Activated naive CD8-positive, alpha-beta T cell treated with anti-CD3 and anti-CD28 coated beads for 36 hours (primary cell): Measurements from ENCODE around the gene GRAMD1B. TPM values are rescaled to one million over a fixed set of nuclear protein-coding genes. Genes with fewer than 3 reads are reported as not detected.

Experiments used
- DNase-seq: peaks from one replicate; pipeline ENCODE4 v3.0.0; 2021
- H3K27ac Mint-ChIP-seq: one replicate; pipeline ENCODE4 v1.8.0; 2022; ENCODE audit warnings: mild to moderate bottlenecking, moderate library complexity, mixed read lengths
- H3K27me3 Mint-ChIP-seq: one replicate; pipeline ENCODE4 v1.8.0; 2022; ENCODE audit warnings: mild to moderate bottlenecking, mixed read lengths
- H3K36me3 Mint-ChIP-seq: one replicate; pipeline ENCODE4 v1.8.0; 2021; ENCODE audit warnings: mild to moderate bottlenecking, mixed read lengths
- H3K4me1 Mint-ChIP-seq: one replicate; pipeline ENCODE4 v1.8.0; 2021; ENCODE audit warnings: mixed read lengths
- H3K4me3 Mint-ChIP-seq: one replicate; pipeline ENCODE4 v1.8.0; 2022; ENCODE audit warnings: mild to moderate bottlenecking, moderate library complexity, mixed read lengths
- H3K9me3 Mint-ChIP-seq: one replicate; pipeline ENCODE4 v1.8.0; 2022; ENCODE audit warnings: mixed read lengths
- total RNA-seq, 2 experiments: library from RNA; stranded (reverse); gene quantifications; one replicate each; pipeline ENCODE4 v1.2.3, GENCODE V29; 2021

Gene GRAMD1B
- total RNA-seq, 2 experiments from 2014 or later, result 20.3 to 20.6 TPM

DNA sequence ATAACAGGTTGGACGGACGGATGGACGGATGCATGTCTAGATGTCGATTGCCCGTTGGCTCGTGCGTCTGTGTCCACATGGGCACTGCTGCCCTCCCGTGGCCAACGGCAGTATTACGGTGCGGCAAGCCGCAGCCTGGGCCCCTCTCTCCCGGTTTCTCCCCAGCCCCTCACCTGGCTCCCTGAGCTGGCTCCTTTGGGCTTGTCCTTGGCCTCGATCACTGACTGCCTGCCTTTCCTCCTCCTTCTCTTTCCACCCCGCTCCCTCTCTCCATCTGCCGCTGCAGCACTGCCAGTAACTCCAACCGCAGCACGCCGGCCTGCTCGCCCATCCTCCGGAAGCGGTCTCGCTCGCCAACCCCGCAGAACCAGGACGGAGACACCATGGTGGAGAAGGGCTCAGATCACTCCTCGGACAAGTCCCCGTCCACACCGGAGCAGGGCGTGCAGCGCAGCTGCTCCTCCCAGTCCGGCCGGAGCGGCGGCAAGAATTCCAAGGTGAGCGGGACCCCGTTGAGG, 147.1 kb downstream of the GRAMD1B start:
- Mint-ChIP-seq H3K27ac (no peak overlapping the region), H3K27me3 (no peaks in the 10 kb centered on the region), H3K36me3 (no peaks in the 10 kb centered on the region), H3K4me3 (peak overlapping the region; percentile 23), H3K4me1 (peaks cover 9% of the 10 kb centered on the region), H3K9me3 (no peaks in the 10 kb centered on the region)
- DNase-seq, result peak; percentile 64

DNA sequence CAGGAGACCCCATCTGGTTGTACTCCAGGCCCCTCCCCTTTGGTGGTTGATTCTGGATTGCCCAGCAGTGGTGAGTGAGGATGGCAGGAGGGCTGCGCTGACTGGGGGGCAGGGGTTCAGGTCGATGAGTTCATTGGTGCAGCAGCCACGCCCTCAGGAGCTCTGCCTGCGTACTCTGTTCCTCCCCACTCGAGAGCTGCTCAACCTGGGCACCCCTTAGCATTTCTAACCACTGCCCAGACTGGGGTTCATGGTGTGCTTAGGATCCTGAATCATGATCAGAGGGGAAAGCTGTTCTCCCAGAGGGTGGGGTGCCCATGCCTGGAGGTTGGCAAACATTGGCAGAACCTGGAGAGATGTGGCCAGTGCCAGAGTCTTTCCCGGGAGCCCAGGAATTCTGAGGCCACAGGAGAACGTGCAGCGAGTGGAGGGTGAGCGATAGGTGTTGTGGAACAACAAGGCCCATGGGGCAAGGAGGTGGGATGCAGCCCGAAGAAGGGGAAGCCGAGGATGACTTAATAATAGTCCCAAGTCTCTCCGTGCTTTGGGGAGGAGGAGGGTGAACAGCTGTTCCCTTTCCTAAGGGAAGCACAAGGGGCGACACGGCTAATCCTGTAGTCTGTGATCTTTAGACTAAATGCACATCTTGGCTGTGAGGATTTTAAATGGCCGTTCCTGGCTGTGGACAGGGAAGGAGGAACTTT, 148.9 kb downstream of the GRAMD1B start:
- no peak overlapping the region for H3K4me3 Mint-ChIP-seq
- no peak for DNase-seq
- H3K36me3 Mint-ChIP-seq, result no peaks in the 10 kb centered on the region
- peaks cover 9% of the 10 kb centered on the region for H3K4me1 Mint-ChIP-seq
- no peaks in the 10 kb centered on the region for H3K9me3 Mint-ChIP-seq
- H3K27me3 Mint-ChIP-seq, result no peaks in the 10 kb centered on the region
- H3K27ac Mint-ChIP-seq, result no peak overlapping the region

DNA sequence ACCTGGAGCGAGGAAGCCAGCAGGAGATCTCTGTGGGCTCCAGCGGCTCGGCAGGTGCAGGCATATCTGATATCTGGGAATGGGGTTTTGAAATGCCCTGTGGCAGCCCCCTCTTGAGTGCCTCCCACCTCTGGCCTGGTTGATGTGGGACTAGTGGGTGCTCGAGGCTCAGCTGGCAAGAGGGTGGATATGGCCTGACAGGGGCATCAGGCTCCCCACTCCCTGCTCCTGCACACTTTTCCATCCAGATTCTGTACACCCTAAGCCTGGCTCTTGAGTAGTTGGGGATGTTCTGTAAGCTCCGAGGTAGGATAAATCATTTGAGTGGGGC, 149.4 kb downstream of the GRAMD1B start:
- no peak for DNase-seq
- no peak overlapping the region for H3K4me3 Mint-ChIP-seq
- H3K36me3 Mint-ChIP-seq, result no peaks in the 10 kb centered on the region
- no peaks in the 10 kb centered on the region for H3K9me3 Mint-ChIP-seq
- no peak overlapping the region for H3K27ac Mint-ChIP-seq
- H3K27me3 Mint-ChIP-seq, result no peaks in the 10 kb centered on the region
- peaks cover 9% of the 10 kb centered on the region for H3K4me1 Mint-ChIP-seq

DNA sequence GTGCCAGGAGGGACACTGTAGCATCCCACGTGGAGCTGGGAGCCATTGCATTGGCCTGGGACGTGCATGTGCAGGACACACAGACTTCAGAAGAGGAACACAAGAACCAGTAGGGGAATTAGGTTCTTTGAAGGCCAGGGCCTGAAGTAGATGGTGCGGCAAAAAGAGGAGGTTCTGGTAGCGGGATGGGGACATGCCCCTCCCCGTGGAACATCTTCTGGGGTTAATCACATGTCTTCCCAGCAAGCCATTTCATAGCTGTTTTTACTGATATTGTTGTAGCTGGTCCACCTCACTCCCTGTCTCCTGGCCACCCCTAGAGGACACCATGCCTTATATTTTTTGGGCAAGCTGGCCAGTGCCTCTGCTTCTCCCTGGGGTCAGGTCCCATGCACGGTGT, 150.1 kb downstream of the GRAMD1B start:
- H3K4me3 Mint-ChIP-seq, result no peak overlapping the region
- no peak overlapping the region for H3K27ac Mint-ChIP-seq
- peaks cover 9% of the 10 kb centered on the region for H3K4me1 Mint-ChIP-seq
- no peaks in the 10 kb centered on the region for H3K9me3 Mint-ChIP-seq
- no peak for DNase-seq
- H3K27me3 Mint-ChIP-seq, result no peaks in the 10 kb centered on the region
- no peaks in the 10 kb centered on the region for H3K36me3 Mint-ChIP-seq

- Mint-ChIP-seq H3K4me3 (no peak overlapping the region), H3K27ac (no peak overlapping the region), H3K9me3 (no peaks in the 10 kb centered on the region), H3K36me3 (no peaks in the 10 kb centered on the region), H3K27me3 (no peaks in the 10 kb centered on the region), H3K4me1 (peaks cover 9% of the 10 kb centered on the region)
- peak; percentile 73 for DNase-seq
Measured at GRCh38 chr11:123580557-123581275, 150.6 kb downstream of the GRAMD1B start.

DNA sequence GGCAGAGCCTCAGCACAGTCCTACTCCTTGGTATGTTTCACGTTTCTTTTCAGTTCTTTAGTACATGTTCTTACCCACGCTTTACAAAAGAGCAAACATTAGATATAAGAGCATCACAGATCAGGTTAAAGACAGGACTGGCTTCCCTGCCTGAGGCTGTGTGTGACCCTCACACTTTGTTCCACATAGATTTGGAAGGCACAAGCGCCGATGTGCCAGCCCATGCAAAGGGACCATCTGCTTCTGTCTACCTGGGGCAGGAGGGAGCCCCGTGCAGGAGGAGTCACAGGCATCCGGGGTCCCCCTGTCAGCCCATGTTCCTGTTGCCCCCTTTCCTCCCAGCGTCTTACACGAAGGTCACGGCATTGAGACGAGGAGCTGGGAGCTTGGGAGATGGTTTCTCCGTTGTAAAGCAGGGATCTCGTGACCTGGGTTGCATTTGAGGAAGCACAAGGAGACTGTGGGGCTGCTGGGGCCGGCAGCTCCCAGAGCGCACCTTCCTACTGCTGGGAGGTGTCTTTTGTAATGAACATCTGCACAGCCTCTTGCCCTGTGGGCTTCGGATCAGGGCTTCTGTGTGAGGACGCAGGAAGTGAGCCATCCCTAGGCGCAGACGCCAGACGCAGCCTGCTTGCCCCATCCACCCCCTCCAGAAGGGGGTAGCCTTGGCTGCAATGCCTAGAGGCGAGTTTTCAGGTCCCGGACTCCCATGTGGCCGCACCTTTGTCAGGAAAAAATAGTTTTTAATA, 151.8 kb downstream of the GRAMD1B start:
- no peaks in the 10 kb centered on the region for H3K9me3 Mint-ChIP-seq
- no peak overlapping the region for H3K27ac Mint-ChIP-seq
- H3K4me1 Mint-ChIP-seq, result peaks cover 5% of the 10 kb centered on the region
- H3K4me3 Mint-ChIP-seq, result no peak overlapping the region
- no peaks in the 10 kb centered on the region for H3K36me3 Mint-ChIP-seq
- no peak for DNase-seq
- H3K27me3 Mint-ChIP-seq, result no peaks in the 10 kb centered on the region

- H3K27ac Mint-ChIP-seq, result no peak overlapping the region
- DNase-seq, result no peak
- no peaks in the 10 kb centered on the region for H3K27me3 Mint-ChIP-seq
- no peaks in the 10 kb centered on the region for H3K36me3 Mint-ChIP-seq
- no peak overlapping the region for H3K4me3 Mint-ChIP-seq
- peaks cover 5% of the 10 kb centered on the region for H3K4me1 Mint-ChIP-seq
- no peaks in the 10 kb centered on the region for H3K9me3 Mint-ChIP-seq
Measured at GRCh38 chr11:123582992-123583504, 153.0 kb downstream of the GRAMD1B start.

- no peak for DNase-seq
- Mint-ChIP-seq H3K4me3 (no peak overlapping the region), H3K9me3 (no peaks in the 10 kb centered on the region), H3K4me1 (peaks cover 5% of the 10 kb centered on the region), H3K27me3 (no peaks in the 10 kb centered on the region), H3K27ac (no peak overlapping the region), H3K36me3 (no peaks in the 10 kb centered on the region)
Measured at GRCh38 chr11:123584186-123584585, 154.1 kb downstream of the GRAMD1B start.

- peaks cover 5% of the 10 kb centered on the region for H3K4me1 Mint-ChIP-seq
- no peaks in the 10 kb centered on the region for H3K36me3 Mint-ChIP-seq
- H3K27me3 Mint-ChIP-seq, result no peaks in the 10 kb centered on the region
- no peak overlapping the region for H3K27ac Mint-ChIP-seq
- no peak overlapping the region for H3K4me3 Mint-ChIP-seq
- no peaks in the 10 kb centered on the region for H3K9me3 Mint-ChIP-seq
- no peak for DNase-seq
Measured at GRCh38 chr11:123584737-123585136, 154.7 kb downstream of the GRAMD1B start.

DNA sequence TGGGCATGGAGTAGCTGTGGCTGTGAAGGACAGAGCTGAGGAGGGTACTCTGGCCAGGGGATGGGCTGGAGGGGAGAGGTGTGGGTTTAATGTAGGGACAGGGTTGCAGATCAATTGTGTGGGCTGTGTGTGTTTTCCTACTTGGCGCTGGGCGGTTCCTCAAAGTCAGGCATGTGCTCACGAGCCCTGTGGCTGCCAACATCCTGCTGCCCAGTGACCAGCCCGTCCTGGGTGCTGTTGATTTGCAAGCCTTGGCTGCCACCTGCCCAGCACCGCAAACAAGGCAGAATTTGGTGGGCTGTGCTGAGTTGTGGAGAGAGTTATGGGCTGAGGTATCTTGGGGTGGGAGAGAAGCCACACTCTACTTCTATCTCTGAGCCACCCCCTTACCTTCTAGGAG, 155.1 kb downstream of the GRAMD1B start:
- no peak overlapping the region for H3K4me3 Mint-ChIP-seq
- H3K27ac Mint-ChIP-seq, result no peak overlapping the region
- H3K9me3 Mint-ChIP-seq, result no peaks in the 10 kb centered on the region
- H3K27me3 Mint-ChIP-seq, result no peaks in the 10 kb centered on the region
- no peaks in the 10 kb centered on the region for H3K36me3 Mint-ChIP-seq
- no peak for DNase-seq
- H3K4me1 Mint-ChIP-seq, result peaks cover 5% of the 10 kb centered on the region

- Mint-ChIP-seq H3K9me3 (no peaks in the 10 kb centered on the region), H3K4me3 (no peak overlapping the region), H3K27ac (no peak overlapping the region), H3K4me1 (peaks cover 1% of the 10 kb centered on the region), H3K27me3 (no peaks in the 10 kb centered on the region), H3K36me3 (no peaks in the 10 kb centered on the region)
- no peak for DNase-seq
Measured at GRCh38 chr11:123585706-123586105, 155.6 kb downstream of the GRAMD1B start.

DNA sequence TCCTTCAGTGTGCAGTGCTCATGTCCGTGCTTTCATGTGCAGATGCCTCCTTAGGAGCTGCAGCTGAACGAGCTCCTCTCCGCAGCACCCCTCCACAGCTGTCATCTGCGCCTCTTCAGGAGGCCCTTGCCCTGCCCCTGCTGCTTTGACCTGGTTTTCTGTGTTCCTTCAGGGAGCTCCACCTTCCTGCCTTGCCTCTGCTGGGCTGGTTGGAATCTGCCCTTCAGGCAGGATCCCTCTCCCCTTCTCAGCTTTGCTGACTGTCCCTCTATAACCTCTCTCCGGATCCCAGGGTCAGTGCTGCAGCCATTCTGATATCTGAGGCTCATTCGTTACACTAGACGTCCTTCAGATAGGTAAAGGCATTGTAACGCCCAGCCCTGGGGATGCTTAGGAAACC, 156.5 kb downstream of the GRAMD1B start:
- Mint-ChIP-seq H3K36me3 (no peaks in the 10 kb centered on the region), H3K27ac (peak overlapping the region; percentile 19), H3K27me3 (no peaks in the 10 kb centered on the region), H3K9me3 (no peaks in the 10 kb centered on the region), H3K4me3 (no peak overlapping the region), H3K4me1 (no peaks in the 10 kb centered on the region)
- DNase-seq, result no peak

DNA sequence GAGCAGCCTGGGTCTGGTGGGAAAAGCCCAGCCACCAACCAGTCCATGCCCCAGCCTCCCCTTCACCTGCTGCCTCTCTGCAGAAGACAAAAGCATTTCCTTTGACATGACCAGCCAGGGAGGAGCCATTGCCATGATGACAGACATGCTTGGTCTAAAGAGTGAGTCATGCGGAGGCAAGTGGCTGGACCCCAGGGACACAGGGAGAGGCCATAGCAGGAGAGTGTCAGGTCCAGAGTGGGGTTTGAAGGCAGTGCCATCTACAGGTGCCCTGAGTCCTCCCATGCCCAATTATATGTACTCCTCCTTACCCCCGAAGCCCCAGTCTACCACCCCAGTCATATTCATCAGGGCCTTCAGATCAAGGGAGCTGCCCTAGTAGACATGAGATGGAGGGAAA, 157.0 kb downstream of the GRAMD1B start:
- Mint-ChIP-seq H3K4me3 (no peak overlapping the region), H3K4me1 (no peaks in the 10 kb centered on the region), H3K36me3 (no peaks in the 10 kb centered on the region), H3K27me3 (no peaks in the 10 kb centered on the region), H3K27ac (no peak overlapping the region), H3K9me3 (no peaks in the 10 kb centered on the region)
- no peak for DNase-seq

GRCh38 chr11:123587559-123587958, 157.5 kb downstream of the GRAMD1B start:
- H3K4me1 Mint-ChIP-seq, result no peaks in the 10 kb centered on the region
- no peak overlapping the region for H3K27ac Mint-ChIP-seq
- no peaks in the 10 kb centered on the region for H3K27me3 Mint-ChIP-seq
- no peak for DNase-seq
- H3K36me3 Mint-ChIP-seq, result no peaks in the 10 kb centered on the region
- H3K9me3 Mint-ChIP-seq, result no peaks in the 10 kb centered on the region
- no peak overlapping the region for H3K4me3 Mint-ChIP-seq

DNA sequence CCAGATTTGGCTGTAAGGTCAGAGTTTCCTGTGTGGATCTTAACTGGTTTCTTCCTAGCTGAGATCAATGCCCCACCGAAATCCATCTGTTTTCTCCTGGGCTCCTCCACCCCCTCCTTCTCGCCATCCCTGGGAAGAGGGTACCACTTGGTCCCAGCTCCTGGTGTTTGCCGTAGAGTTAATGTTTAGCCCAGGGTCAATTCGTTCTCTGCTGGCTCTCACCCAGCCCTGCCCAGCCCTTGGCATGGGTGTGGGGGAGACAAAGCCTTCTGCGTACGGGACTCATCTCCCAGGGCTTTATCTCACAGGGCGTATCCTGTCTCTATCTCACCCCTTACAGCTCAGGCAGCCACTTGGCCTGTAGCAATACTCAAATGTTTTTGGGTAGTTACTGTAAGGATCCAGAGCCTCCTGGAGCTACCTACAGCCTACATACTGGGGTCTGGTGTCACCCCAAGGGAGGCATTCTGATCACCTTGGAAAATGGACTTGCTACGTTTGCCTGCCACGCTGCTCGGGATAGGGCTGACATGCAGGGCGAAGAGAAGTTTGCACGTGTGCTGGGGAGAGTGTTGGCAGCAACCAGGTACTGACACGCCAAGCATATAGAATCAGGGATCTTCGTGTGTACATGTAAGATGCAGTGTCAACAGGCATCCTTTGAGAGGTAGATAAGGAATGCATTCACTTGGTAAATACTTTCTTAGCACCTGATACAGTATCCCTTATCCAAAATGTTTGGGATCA, 158.2 kb downstream of the GRAMD1B start:
- DNase-seq, result no peak
- Mint-ChIP-seq H3K4me3 (no peak overlapping the region), H3K27ac (no peak overlapping the region), H3K9me3 (no peaks in the 10 kb centered on the region), H3K36me3 (no peaks in the 10 kb centered on the region), H3K27me3 (no peaks in the 10 kb centered on the region), H3K4me1 (no peaks in the 10 kb centered on the region)
